HCT116 (cell line): ENCODE results near the gene IL36RN.

Source experiments
- CEBPB ChIP-seq: IDR thresholded peaks from 2 replicates; pipeline ENCODE4 v1.6.1; 2012; ENCODE audit warnings: low read depth
- TF ChIP-seq, protein P1 (sequence below): IDR thresholded peaks from 2 replicates; pipeline ENCODE4 v1.6.1; 2012

- TF ChIP-seq, protein P1, sequence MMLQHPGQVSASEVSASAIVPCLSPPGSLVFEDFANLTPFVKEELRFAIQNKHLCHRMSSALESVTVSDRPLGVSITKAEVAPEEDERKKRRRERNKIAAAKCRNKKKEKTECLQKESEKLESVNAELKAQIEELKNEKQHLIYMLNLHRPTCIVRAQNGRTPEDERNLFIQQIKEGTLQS = no peak
- no peak for TF ChIP-seq CEBPB
Measured at GRCh38 chr2:113039719-113040118, 19.3 kb upstream of the IL36RN start.
